WTC11 (cell line): Measurements from ENCODE around the gene KITLG. TPM values are rescaled to one million over a fixed set of nuclear protein-coding genes. Genes with fewer than 3 reads are reported as not detected.
"Not testable (repeated sequence)": the region's sequence is repeated elsewhere in the genome, so short reads cannot be mapped to it uniquely, and the experiment has no call there.

Source experiments
- ATAC-seq: fragments of 200-7000 bp; cut with Tn5 transposase; 2 replicates; pipeline ENCODE4 v1.10.0; 2021; ENCODE audit warnings: mild to moderate bottlenecking, moderate library complexity
- CTCF ChIA-PET: fragments of 300-600 bp; sonication (Branson Sonifier 250); formaldehyde crosslinking; loops from one replicate; lab custom pipeline; 2021; ENCODE audit warnings: antibody characterized with exemption; lab: Charles Lee
- POLR2A ChIA-PET: fragments of 350-600 bp; sonication (Branson Sonifier 250); formaldehyde crosslinking; loops from one replicate; lab custom pipeline; 2021; ENCODE audit warnings: antibody characterized with exemption; lab: Charles Lee
- DNase-seq: peaks from one replicate; pipeline ENCODE4 v3.0.0; 2021; ENCODE audit warnings: low spot score
- H3K27ac Mint-ChIP-seq: 2 replicates; pipeline ENCODE4 v1.8.0; 2021; ENCODE audit warnings: mixed read lengths
- H3K27me3 Mint-ChIP-seq: 2 replicates; pipeline ENCODE4 v1.8.0; 2021; ENCODE audit warnings: low read depth, mild to moderate bottlenecking, moderate library complexity, mixed read lengths
- H3K36me3 Mint-ChIP-seq: 2 replicates; pipeline ENCODE4 v1.8.0; 2021; ENCODE audit warnings: mixed read lengths
- H3K4me1 Mint-ChIP-seq: 2 replicates; pipeline ENCODE4 v1.8.0; 2022; ENCODE audit warnings: mixed read lengths
- H3K4me3 Mint-ChIP-seq: 2 replicates; pipeline ENCODE4 v1.8.0; 2021; ENCODE audit warnings: mild to moderate bottlenecking, moderate library complexity, mixed read lengths
- H3K9me3 Mint-ChIP-seq: 2 replicates; pipeline ENCODE4 v1.8.0; 2021; ENCODE audit warnings: mixed read lengths
- ELF4 ChIP-seq: sonication (generic); formaldehyde crosslinking; IDR thresholded peaks from 2 replicates; pipeline ENCODE4 v1.8.1; 2022; ENCODE audit warnings: low read depth, mild to moderate bottlenecking, moderate library complexity, missing genetic modification reagents
- KAT7 ChIP-seq: sonication (generic); formaldehyde crosslinking; IDR thresholded peaks from 2 replicates; pipeline ENCODE4 v1.8.1; 2023; ENCODE audit warnings: missing genetic modification reagents, mild to moderate bottlenecking, borderline replicate concordance
- NFYB ChIP-seq: sonication (generic); formaldehyde crosslinking; conservative IDR thresholded peaks from 2 replicates; pipeline ENCODE4 v1.8.0; 2022; ENCODE audit warnings: low read depth, missing genetic modification reagents
- OVOL2 ChIP-seq: fragments of 250-450 bp; sonication (Bioruptor Pico); IDR thresholded peaks from 2 replicates; pipeline ENCODE4 v1.9.0; 2021; ENCODE audit warnings: mild to moderate bottlenecking, borderline replicate concordance
- ZBTB21 ChIP-seq: sonication (generic); formaldehyde crosslinking; IDR thresholded peaks from 2 replicates; pipeline ENCODE4 v1.8.1; 2023; ENCODE audit warnings: mild to moderate bottlenecking, missing genetic modification reagents, borderline replicate concordance
- ZNF232 ChIP-seq: sonication (generic); formaldehyde crosslinking; IDR thresholded peaks from 2 replicates; pipeline ENCODE4 v1.8.0; 2022; ENCODE audit warnings: mild to moderate bottlenecking, missing genetic modification reagents
- total RNA-seq: library from RNA; stranded (reverse); gene quantifications from 3 replicates; pipeline ENCODE4 v1.2.3, GENCODE V29; 2021
- TF ChIP-seq, protein P1 (sequence below): sonication (generic); formaldehyde crosslinking; IDR thresholded peaks from 2 replicates; pipeline ENCODE4 v1.8.0; 2023; ENCODE audit warnings: missing genetic modification reagents, mild to moderate bottlenecking, borderline replicate concordance
- TF ChIP-seq, protein P2 (sequence below): sonication (generic); formaldehyde crosslinking; conservative IDR thresholded peaks from 2 replicates; pipeline ENCODE4 v1.8.1; 2022; ENCODE audit warnings: mild to moderate bottlenecking, missing genetic modification reagents
- TF ChIP-seq, protein P3 (sequence below): fragments of 250-450 bp; sonication (Bioruptor Pico); IDR thresholded peaks from 2 replicates; pipeline ENCODE4 v1.9.0; 2021; ENCODE audit warnings: mild to moderate bottlenecking
- TF ChIP-seq, protein P4 (sequence below): sonication (generic); formaldehyde crosslinking; IDR thresholded peaks from 2 replicates; pipeline ENCODE4 v1.8.0; 2023; ENCODE audit warnings: missing genetic modification reagents
- TF ChIP-seq, protein P5 (sequence below): fragments of 200-600 bp; IDR thresholded peaks from 2 replicates; pipeline ENCODE4 v1.8.0; 2022; ENCODE audit warnings: antibody characterized with exemption
- TF ChIP-seq, protein P6 (sequence below): sonication (generic); formaldehyde crosslinking; conservative IDR thresholded peaks from 2 replicates; pipeline ENCODE4 v1.8.1; 2023; ENCODE audit warnings: mild to moderate bottlenecking, low read depth, missing genetic modification reagents, moderate library complexity
- TF ChIP-seq, protein P7 (sequence below): fragments of 250-450 bp; sonication (Bioruptor Pico); conservative IDR thresholded peaks from 2 replicates; pipeline ENCODE4 v1.9.0; 2021; ENCODE audit warnings: mild to moderate bottlenecking

Gene KITLG
- total RNA-seq, 1 experiment from 2014 or later, result 12.5 TPM

- no peaks in the 10 kb centered on the region for H3K27me3 Mint-ChIP-seq
- no peak overlapping the region for H3K4me3 Mint-ChIP-seq
- no peaks in the 10 kb centered on the region for H3K9me3 Mint-ChIP-seq
- 0 out of 2 replicates have a peak, but pooled peaks cover under 1% of the 10 kb centered on the region for H3K36me3 Mint-ChIP-seq
- no peak for DNase-seq
- no peak for TF ChIP-seq NFYB
- TF ChIP-seq, protein P1, sequence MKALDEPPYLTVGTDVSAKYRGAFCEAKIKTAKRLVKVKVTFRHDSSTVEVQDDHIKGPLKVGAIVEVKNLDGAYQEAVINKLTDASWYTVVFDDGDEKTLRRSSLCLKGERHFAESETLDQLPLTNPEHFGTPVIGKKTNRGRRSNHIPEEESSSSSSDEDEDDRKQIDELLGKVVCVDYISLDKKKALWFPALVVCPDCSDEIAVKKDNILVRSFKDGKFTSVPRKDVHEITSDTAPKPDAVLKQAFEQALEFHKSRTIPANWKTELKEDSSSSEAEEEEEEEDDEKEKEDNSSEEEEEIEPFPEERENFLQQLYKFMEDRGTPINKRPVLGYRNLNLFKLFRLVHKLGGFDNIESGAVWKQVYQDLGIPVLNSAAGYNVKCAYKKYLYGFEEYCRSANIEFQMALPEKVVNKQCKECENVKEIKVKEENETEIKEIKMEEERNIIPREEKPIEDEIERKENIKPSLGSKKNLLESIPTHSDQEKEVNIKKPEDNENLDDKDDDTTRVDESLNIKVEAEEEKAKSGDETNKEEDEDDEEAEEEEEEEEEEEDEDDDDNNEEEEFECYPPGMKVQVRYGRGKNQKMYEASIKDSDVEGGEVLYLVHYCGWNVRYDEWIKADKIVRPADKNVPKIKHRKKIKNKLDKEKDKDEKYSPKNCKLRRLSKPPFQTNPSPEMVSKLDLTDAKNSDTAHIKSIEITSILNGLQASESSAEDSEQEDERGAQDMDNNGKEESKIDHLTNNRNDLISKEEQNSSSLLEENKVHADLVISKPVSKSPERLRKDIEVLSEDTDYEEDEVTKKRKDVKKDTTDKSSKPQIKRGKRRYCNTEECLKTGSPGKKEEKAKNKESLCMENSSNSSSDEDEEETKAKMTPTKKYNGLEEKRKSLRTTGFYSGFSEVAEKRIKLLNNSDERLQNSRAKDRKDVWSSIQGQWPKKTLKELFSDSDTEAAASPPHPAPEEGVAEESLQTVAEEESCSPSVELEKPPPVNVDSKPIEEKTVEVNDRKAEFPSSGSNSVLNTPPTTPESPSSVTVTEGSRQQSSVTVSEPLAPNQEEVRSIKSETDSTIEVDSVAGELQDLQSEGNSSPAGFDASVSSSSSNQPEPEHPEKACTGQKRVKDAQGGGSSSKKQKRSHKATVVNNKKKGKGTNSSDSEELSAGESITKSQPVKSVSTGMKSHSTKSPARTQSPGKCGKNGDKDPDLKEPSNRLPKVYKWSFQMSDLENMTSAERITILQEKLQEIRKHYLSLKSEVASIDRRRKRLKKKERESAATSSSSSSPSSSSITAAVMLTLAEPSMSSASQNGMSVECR, result no peak
- TF ChIP-seq, protein P2, sequence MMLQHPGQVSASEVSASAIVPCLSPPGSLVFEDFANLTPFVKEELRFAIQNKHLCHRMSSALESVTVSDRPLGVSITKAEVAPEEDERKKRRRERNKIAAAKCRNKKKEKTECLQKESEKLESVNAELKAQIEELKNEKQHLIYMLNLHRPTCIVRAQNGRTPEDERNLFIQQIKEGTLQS (CRISPR knock-in tag), result no peak
- TF ChIP-seq, protein P3, sequence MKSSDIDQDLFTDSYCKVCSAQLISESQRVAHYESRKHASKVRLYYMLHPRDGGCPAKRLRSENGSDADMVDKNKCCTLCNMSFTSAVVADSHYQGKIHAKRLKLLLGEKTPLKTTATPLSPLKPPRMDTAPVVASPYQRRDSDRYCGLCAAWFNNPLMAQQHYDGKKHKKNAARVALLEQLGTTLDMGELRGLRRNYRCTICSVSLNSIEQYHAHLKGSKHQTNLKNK (CRISPR knock-in tag), result no peak
- TF ChIP-seq, protein P4, sequence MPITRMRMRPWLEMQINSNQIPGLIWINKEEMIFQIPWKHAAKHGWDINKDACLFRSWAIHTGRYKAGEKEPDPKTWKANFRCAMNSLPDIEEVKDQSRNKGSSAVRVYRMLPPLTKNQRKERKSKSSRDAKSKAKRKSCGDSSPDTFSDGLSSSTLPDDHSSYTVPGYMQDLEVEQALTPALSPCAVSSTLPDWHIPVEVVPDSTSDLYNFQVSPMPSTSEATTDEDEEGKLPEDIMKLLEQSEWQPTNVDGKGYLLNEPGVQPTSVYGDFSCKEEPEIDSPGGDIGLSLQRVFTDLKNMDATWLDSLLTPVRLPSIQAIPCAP (CRISPR knock-in tag), result no peak
- no peak for TF ChIP-seq ZNF232 (CRISPR knock-in tag)
- TF ChIP-seq ZBTB21 (CRISPR knock-in tag), result no peak
- TF ChIP-seq ELF4 (CRISPR knock-in tag), result no peak
- TF ChIP-seq, protein P5, sequence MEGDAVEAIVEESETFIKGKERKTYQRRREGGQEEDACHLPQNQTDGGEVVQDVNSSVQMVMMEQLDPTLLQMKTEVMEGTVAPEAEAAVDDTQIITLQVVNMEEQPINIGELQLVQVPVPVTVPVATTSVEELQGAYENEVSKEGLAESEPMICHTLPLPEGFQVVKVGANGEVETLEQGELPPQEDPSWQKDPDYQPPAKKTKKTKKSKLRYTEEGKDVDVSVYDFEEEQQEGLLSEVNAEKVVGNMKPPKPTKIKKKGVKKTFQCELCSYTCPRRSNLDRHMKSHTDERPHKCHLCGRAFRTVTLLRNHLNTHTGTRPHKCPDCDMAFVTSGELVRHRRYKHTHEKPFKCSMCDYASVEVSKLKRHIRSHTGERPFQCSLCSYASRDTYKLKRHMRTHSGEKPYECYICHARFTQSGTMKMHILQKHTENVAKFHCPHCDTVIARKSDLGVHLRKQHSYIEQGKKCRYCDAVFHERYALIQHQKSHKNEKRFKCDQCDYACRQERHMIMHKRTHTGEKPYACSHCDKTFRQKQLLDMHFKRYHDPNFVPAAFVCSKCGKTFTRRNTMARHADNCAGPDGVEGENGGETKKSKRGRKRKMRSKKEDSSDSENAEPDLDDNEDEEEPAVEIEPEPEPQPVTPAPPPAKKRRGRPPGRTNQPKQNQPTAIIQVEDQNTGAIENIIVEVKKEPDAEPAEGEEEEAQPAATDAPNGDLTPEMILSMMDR, result no peak
- TF ChIP-seq, protein P6, sequence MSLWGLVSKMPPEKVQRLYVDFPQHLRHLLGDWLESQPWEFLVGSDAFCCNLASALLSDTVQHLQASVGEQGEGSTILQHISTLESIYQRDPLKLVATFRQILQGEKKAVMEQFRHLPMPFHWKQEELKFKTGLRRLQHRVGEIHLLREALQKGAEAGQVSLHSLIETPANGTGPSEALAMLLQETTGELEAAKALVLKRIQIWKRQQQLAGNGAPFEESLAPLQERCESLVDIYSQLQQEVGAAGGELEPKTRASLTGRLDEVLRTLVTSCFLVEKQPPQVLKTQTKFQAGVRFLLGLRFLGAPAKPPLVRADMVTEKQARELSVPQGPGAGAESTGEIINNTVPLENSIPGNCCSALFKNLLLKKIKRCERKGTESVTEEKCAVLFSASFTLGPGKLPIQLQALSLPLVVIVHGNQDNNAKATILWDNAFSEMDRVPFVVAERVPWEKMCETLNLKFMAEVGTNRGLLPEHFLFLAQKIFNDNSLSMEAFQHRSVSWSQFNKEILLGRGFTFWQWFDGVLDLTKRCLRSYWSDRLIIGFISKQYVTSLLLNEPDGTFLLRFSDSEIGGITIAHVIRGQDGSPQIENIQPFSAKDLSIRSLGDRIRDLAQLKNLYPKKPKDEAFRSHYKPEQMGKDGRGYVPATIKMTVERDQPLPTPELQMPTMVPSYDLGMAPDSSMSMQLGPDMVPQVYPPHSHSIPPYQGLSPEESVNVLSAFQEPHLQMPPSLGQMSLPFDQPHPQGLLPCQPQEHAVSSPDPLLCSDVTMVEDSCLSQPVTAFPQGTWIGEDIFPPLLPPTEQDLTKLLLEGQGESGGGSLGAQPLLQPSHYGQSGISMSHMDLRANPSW, result no peak
- no peak for TF ChIP-seq KAT7
- TF ChIP-seq, protein P7, sequence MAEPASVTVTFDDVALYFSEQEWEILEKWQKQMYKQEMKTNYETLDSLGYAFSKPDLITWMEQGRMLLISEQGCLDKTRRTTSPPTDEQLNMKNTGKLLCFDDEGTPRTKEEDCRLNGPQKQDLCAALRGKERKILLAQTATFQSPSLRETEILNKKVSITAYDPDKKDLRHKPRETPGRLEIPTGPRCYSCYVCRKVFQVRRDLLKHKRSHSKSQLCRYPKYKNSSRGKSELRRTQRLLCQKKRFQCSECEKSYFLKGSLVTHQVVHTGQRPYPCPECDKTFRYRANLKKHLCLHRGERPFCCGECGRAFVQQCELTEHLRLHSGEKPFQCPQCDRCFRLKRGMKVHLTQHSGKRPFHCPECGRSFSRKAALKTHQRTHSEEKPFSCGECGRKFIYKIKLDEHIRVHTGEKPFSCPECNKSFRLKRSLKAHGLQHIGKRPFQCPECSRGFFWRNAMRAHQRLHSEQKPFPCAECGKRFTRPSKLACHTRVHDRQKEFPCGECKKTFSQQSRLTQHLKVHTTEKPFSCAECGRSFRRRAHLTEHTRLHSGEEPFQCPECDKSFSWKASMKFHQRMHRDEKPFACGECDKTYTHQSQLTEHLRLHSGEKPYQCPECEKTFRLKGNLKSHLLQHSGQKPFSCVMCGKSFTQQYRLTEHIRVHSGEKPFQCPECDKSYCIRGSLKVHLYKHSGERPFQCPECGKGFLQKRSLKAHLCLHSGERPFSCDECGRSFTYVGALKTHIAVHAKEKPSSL (CRISPR knock-in tag), result no peak
- no peak for TF ChIP-seq OVOL2 (CRISPR knock-in tag)
- TF ChIP-seq, all 79 proteins: peak for 0
- no peak overlapping the region for H3K27ac Mint-ChIP-seq
- ATAC-seq, result no peak
- CTCF ChIA-PET, result no interaction called here
- POLR2A ChIA-PET, result no interaction called here
- peaks cover 29% of the 10 kb centered on the region for H3K4me1 Mint-ChIP-seq
These were observed 30.3 kb downstream of the KITLG start for GRCh38 chr12:88549929-88550328.

- H3K27me3 Mint-ChIP-seq, CTCF ChIA-PET, H3K27ac Mint-ChIP-seq, H3K4me3 Mint-ChIP-seq, ATAC-seq, DNase-seq, POLR2A ChIA-PET, H3K9me3 Mint-ChIP-seq: not testable (repeated sequence)
- H3K4me1 Mint-ChIP-seq, result peaks cover 16% of the 10 kb centered on the region
- peaks cover 10% of the 10 kb centered on the region for H3K36me3 Mint-ChIP-seq
These were observed 32.3 kb downstream of the KITLG start for GRCh38 chr12:88547949-88548348.
